ENCODE results near the gene MRPS2.
"Not testable (repeated sequence)": the region's sequence is repeated elsewhere in the genome, so short reads cannot be mapped to it uniquely, and the experiment has no call there.

Gene MRPS2

DNA sequence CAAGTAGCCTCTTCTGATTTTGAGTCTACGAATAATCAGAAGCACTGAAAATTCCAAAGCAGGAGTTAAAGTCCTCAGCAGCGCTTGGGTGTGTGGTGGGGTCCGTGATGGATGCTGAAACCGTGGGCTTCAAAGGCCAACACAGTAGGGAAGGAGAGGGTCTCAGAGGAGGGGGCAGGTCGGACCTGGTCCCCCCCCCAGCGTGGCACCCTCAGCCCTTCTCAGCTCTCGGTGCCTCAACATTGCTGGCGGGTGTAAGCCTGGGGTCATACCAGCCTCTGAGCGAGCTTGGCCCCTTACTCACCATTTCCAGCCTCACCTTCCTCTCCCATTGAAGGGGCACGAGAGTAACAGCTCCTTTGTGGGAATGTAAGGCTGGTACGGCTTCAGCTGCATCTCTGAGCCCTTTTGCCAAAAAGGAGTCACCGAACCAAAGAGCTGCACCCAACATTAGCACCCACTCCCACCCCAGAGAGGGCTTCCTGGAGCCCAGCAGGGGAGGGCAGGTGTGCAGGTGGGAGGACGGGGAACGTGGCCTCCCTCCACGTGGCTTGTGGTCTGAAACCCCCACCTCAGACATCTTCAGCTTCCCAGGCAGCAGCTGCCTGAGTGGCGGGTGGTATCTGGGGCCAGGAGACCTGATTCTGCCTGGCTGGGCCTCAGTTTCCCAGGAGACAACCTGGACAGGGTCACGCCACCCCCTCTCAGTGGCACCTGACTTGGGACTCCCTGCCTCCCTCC lies 14.0 kb downstream of the MRPS2 start:
- DNase-seq (ENCODE audit: low read depth in 2 of 2): no peak

DNA sequence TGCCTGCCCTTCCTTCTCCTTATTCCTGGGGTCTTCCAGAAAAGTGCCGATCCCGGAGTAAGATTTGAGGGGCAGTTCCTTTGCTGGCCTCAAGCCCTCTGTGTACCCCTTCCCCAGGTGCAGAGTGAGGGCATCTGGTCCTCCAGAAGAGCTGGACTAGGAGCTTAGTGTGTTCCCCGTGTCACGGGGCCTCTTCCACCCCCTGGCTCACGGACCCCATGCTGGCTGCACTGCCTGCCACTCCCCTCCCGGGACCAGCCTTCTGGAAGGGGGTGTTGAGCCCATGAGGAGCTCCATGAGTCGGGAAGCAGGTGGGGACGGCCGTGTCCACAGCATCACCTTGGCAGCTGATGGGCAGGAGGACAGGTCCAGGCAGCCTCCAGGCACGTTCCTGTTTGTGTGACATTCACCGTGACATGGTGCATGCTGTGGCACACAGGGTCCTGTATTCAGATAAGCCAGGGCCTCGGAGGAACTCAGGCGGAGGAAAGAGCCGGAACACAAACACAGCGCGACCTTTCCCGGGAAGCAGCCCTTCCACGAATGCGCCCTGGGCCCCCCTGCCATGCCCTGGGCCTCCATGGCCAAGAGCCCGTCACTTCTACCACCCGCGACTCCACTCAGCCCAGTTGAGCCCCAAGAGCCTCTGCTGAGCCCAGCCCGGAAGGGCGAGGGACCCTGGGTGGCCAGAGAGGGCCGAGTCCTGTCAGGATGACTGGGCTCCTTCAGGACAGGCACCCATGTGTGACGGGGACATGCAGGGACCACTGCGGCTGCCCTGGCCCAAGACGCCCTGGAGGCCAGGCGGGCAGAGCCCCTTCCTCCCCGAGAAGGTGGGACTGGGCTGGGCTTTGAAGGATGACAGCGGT lies 14.8 kb downstream of the MRPS2 start:
- DNase-seq (ENCODE audit: low read depth in 2 of 2): no peak

DNA sequence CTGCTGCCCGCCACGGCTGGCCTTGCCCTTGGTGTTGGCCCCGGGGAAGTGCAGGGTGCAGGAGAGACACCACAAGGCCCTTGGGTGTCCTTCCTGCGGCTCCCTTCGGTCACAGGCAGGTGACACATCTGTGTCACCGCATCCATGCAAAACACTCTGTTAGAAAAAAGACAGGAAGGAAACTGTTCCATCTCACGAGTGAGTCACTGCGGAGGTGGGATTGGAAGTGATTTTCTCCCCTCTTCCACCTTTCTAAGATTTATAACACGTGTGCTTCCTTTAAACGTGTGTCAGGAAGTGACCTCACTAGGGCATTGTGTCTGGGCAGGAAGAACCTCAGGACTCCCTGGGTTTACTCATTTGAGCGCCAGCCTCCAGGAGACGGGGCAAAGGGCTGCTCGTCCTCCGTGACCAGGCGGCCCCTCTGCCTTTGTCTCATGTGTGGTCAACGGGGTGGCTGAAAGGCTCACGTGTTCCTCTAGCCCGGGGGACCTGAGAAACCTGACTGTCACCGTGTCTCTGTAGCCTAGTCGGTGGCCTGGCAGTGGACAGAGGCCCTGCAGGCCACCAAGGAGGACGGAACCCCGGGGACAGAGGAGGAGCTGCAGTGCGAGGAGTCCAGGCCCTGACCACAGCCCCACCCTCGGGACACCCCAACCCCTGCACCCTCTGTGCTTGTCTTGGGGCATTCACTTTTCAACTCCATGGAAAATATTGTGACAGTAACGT lies 15.8 kb downstream of the MRPS2 start:
- no peak for DNase-seq (ENCODE audit: low read depth in 2 of 2)

DNA sequence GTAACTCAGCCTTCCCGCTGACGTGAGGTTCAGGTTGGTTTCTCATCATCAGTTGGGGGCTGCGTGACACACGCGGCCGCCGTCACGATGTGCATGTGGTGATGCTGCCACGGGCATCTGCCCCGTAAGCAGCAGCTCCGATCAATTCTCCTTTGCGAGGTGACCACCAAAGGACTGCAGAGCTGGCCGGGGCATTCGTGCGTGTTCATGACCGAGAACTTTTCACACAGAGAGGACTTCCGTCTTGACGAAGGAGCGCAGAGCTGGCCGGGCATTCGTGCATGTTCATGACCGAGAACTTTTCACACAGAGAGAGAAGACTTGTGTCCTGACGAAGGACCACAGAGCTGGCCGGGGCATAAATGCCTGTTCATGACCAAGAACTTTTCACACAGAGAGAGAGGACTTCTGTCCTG lies 16.9 kb downstream of the MRPS2 start:
- DNase-seq (ENCODE audit: low read depth in 2 of 2): no peak

DNA sequence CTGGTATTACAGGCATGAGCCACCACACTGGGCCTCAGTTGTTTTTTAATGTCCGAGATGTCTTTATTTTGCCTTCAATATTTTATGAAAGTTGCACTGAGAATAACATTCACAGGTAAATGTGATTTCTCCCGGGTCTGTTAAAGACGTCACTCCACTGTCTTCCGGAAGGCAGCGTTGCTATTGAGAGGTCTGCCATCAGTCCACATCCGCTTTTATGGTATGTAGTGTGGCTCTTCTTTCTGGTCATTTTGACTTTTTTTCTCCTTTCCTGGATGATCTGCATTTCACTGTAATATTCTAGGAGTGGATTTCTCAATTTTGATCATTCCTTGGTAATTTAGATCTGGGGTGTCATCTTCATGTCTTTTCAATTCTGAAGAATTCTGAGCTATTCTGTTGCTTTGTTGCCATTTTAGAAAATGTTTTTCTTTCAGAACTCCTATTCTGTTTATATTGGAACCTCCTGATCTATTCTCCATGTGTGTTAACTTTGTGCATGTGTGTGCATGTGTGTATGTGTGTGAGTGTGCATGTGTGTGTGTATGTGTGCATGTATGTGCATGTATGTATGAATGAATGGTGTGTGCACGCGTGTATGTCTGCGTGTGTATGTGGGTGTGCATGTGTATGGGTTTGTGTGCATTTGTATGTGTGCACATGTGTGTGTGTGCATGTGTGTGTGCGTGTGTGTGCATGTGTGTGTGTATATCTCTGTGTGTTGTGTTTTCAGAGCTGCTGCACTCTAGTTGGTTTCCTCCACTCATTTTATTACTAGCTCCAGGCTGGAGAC lies 18.9 kb downstream of the MRPS2 start:
- no peak for DNase-seq (ENCODE audit: low read depth in 2 of 2)

DNA sequence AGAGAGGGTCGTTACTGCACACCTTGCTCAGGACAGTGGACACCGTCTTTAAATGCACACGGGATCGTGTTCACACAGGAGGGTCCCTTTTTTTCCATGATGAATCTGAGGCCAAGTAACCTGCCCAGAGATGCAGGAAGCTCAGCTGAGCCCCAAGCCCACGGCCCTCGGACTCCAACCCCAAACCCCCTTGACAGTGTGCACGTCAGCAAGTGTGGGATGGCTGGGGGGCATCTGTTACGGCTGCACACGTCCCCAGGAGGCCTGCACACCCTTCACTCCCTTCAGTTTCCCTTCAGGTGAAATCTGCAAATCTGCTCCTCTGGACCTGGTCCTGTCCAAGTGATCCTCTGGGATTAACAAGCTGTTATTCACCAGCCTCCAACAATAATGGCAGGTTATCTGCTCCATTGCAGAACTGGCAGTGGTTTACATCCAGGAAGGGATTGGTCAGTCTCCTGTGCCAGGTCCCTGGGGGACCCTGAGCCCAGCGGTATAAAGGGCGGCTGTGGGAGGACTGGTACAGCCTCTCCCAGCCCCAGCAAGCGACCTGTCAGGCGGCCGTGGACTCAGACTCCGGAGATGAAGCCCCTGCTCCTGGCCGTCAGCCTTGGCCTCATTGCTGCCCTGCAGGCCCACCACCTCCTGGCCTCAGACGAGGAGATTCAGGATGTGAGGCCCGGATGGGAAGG lies 20.6 kb downstream of the MRPS2 start, which contains the start of gene LCN1:
TSS of gene LCN1 (plus strand) at position 525 of the 692 bp plus-strand sequence. CDS start at position 583, 58 bp downstream.
- no peak for DNase-seq (ENCODE audit: low read depth in 2 of 2)

DNA sequence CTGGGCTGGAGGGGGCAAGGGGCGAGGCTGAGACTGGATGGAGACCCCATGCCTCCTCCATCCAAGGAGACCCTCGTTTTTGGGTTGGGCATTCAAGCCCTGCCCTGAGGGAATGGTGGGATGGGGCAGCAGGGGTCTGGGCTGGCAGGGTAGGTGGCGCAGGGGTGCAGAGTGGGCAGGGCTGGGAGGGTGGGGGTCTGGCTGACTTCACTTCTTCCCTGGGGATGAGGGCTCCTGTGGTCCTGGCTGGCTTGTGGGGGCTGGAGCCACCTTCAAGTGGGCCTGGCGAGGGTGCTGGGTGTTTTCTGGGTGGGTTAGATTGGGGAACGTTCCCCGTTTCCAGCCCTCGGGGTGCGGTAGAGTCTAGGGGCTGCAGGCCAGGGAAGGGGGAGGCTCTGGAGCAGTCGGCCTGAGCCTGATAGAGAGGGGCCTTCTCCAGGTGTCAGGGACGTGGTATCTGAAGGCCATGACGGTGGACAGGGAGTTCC lies 21.2 kb downstream of the MRPS2 start:
- DNase-seq (ENCODE audit: low read depth in 2 of 2): no peak

DNA sequence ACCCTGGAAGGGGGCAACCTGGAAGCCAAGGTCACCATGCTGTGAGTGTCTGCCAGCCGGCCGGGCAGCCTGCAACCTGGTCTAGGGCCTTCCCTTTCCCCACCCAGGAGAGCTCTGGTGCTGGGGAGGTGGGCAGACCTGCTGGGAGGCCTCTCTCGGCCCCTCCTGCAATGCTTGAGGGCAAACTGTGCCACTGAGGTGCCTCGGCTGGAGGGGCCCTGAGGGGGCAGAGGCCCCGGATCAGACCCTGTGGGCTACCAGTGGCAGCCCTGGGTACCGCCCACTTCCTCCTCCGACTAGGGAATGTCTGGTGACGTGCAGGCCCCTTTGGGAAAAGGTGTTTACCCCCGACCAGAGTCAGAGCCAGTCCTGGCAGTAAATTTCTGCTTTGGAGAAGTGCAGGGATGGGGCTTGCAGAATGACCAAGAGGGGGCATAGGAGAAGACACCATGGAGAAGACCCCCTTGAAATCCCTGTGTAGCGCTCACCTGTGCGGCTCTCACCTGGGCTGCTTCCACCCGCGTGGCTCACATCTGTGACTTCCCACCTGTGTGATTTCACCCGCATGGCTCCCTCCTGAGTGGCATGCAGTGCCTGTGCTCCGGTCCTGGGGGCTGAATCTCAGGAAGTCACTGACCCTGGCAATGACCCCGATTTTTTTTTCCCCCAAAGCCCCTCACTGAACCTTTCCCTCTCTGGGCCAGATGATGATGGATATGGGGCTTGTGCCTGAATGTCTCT lies 21.8 kb downstream of the MRPS2 start:
- no peak for DNase-seq (ENCODE audit: low read depth in 2 of 2)

DNA sequence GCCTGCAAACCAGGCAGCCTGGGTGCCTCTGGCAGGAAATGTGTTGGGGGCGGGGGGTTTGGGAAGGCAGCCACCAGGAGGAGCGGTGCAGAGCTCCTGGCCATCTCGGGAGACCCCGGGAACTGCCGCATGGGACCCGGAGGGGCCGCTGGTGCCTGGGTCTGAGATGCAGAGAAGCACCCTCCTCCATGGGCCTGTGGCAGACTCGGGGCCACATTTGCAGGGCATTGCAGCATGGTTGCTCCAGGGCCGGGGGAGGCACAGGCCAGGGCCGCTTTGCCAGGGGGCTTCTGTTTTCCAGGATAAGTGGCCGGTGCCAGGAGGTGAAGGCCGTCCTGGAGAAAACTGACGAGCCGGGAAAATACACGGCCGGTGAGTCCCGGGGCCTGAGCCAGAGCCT lies 22.4 kb downstream of the MRPS2 start:
- no peak for DNase-seq (ENCODE audit: low read depth in 2 of 2)

DNA sequence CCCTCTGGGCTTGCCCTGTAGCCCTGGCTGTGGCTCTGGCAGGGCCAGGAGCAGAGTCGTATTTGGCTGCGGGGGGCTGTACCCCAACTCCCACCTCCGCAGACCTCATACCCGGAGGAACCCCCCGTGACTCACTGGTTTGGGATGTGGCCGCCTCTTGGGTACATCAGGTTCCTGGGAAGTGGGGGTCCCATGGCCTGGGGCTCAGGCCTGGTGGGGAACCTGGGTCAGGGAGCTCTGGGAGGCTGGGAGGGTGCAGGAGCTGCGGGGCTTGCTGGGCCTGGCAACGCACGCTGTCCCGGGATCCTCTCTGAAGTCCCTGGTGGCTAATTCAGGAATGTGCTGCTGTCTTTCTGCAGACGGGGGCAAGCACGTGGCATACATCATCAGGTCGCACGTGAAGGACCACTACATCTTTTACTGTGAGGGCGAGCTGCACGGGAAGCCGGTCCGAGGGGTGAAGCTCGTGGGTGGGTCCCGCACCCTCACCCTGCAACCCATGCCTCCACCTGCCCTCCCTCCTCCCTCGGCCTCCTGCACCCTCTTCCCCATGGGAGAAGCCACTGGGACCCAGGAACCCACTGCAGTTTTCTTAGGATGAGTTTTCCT lies 23.1 kb downstream of the MRPS2 start:
- DNase-seq (ENCODE audit: low read depth in 2 of 2): no peak

DNA sequence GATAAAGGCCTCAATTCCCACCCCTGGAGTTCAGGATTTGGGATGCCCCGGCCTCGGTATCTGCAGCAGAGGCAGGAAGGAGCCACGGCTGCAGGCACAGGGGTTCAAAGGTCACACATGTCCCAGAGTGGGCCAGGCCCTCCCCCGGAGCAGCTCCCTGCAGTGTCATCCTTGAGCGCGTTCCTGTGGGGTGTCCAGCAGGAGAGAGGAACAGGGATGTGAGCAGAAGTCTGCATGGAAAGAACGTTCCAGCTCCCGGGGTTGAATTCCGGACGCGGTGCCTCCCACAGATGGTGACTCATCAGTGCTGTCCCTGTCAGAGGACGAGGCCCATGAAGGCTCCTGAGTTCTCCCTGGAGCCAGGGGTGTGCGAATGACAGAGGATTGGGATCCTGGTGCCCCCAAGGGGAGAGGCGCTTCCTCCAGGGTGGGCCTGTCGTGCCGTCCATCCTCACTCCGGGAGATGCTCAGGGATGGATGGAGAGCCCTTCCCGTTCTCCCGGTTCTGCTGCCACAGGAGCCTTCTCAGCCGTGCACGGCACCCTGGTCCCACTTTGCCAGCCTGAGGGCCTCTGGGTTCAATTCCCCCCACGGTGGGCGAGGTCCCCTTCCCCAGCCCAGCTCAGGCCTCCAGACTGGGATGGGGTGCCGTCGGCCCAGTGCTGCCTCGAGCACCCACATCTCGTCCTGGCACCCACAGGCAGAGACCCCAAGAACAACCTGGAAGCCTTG lies 23.8 kb downstream of the MRPS2 start:
- no peak for DNase-seq (ENCODE audit: low read depth in 2 of 2)

DNA sequence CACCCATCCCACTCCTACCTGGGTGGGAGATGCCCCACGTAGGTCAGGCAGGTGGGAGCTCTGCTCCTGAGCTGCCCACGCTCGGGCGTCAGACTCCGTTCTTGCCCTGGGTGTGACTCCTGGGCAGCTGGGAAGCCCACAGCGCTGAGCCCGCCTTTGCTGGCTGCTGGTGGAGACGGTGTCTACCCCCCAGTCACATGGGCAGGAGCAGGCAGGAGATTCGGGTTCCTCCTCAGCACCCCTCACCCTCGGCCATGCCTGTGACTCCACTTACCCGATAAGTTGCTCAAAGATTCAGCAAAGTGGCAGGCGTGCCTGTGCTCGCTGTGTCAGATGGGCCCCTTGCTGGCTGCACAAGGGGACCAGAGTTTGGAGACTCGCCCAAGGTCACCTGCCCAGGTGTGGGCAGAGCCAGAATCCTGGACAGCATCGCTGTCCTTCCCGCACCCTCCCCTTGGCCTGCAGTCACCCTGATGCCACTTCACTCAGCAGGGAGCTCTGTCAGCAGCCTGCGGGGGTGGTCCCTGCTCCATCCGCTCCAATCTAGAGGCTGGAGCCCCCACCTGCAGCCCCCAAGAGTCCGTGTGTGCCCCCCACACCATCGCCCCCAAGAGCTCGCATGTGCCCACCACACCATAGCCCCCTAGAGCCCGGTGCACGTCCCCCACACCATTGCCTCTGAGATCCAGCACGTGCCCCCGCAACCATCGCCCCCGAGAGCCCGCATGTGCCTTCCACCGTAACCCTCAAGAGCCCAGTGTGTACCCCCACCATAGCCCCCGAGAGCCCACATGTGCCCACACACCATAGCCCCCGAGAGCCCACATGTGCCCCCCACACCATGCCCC lies 25.0 kb downstream of the MRPS2 start:
- no peak for DNase-seq (ENCODE audit: low read depth in 2 of 2)

DNA sequence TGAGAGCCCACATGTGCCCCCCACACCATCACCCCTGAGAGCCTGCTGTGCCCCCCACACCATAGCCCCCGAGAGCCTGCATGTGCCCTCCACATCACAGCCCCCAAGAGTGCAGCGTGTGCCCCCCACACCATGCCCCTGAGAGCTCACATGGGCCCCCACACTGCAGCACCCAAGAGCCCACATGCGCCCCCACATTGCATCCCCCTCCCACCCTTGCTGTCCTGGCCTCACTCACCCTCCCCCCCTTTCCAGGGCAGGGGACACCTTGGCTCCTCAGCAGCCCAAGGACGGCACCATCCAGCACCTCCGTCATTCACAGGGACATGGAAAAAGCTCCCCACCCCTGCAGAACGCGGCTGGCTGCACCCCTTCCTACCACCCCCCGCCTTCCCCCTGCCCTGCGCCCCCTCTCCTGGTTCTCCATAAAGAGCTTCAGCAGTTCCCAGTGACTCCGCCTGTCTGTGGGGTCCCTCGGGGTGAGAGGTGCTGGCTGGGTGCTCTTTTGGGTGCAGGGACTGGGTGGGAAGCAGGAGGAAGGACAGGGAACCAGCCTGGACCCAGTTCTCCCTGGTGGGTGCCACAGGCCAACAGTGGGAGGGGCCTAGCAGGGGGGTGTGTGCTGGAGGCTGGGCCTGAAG lies 25.7 kb downstream of the MRPS2 start:
- no peak for DNase-seq (ENCODE audit: low read depth in 2 of 2)

DNA sequence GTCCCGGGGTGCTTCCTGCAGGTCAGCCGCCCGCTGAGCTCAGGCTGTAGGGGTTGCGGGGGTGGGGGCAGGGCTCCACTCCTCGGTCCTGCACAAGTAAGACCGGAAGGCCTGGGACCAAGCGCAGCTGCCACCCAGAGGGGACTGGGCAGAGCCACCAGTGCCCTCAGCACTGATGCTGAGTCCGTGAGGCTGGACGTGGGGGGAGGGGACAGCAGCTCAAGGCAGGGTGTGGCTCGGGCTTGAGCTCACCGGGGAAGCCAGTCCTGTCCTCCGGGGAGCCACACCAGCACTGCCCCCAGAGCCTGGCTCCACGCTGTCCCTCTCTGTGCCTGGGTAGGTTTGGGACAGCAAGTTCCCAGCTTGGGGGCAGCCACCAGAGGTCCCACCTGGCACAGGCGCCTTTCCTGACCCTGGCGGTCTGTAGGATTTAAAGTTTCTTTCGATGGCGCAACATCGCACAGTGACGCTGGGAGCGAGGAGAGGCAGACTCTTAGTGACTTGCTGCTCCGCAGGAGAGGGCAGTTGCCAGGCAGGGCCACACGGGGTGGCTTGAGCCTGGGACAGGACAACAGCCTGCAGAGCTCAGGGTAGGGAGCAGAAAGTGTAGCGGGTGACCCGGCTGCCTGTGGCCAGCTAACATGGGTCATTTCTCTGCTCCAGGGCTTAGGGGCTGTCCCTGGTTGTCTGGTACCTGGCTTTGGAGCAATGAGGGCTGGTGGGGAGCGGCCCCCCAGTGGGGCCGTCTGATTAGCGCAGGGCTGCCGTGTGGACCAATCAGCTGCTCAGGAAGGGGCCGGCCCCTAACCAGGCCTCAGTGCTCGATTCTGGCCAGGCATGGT lies 26.5 kb downstream of the MRPS2 start:
- no peak for DNase-seq (ENCODE audit: low read depth in 2 of 2)

DNA sequence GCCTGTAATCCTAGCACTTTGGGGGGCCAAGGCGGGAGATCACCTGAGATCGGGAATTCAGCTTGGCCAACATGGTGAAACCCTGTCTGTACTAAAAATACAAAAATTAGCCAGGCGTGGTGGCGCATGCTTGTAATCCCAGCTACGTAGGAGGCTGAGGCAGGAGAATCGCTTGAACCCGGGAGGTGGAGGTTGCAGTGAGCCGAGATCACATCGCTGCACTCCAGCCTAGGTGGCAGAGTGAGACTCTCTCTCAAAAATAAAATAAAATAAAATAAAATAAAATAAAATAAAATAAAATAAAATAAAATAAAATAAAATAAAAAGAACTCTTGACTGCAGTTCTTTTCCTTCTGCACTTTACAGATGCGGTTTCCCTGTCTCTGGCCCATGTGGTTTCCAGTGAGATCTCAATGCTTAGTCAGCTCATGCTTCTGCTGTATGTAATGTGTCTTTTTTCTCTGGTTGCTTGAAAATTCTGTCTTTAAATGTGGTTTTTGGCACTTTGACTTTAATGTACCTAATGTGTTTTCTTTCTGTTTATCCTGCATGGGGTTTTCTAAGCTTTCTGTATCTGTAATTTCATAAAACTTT lies 28.5 kb downstream of the MRPS2 start:
- DNase-seq (ENCODE audit: low read depth in 2 of 2): not testable (repeated sequence)

DNA sequence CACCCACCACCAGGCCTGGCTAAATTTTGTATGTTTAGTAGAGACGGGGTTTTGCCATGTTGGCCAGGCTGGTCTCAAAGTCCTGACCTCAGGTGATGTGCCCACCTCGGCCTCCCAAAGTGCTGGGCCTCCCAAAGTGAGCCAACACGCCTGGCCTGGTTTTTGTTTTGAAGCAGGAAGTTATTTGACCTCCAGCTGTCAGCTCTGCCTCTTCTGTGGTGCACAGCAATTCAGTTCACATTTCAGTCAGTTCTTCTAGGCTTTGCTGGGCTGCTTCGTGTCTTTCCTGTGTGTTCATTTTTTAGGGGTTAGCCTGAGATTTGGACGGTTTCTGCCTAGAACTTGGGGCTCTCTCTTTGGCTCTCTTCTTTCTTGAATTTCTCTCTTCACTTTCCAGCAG lies 29.7 kb downstream of the MRPS2 start:
- DNase-seq (ENCODE audit: low read depth in 2 of 2): no peak

Data from stimulated activated CD8-positive, alpha-beta memory T cell treated with anti-CD3 and anti-CD28 coated beads, Interleukin-15, amount 100 ng/mL, for 4 hours (primary cell).